HG02840 (cell line): ENCODE data around the gene PCDHGB4.
"Not testable (repeated sequence)": the region's sequence is repeated elsewhere in the genome, so short reads cannot be mapped to it uniquely, and the experiment has no call there.

Experiments
- ATAC-seq: cut with Tn5 transposase; IDR thresholded peaks from one replicate; pipeline ENCODE4 v1.9.1; 2021; ENCODE audit warnings: mild to moderate bottlenecking, moderate library complexity, moderate number of reproducible peaks; ENCODE audit not compliant: unreplicated experiment, low FRiP score

PCDHGB4 gene

DNA sequence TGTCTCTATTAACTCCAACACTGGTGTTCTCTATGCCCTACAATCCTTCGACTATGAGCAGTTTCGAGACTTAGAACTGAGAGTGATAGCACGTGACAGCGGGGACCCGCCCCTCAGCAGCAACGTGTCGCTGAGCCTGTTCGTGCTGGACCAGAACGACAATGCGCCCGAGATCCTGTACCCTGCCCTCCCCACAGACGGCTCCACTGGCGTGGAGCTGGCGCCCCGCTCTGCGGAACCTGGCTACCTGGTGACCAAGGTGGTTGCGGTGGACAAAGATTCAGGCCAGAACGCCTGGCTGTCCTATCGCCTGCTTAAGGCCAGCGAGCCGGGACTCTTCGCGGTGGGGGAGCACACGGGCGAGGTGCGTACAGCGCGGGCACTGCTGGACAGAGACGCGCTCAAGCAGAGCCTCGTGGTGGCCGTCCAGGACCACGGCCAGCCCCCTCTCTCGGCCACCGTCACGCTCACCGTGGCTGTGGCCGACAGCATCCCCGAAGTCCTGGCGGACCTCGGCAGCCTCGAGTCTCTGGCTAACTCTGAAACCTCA is 35.3 kb downstream of the PCDHGB4 start:
- no peak for ATAC-seq

DNA sequence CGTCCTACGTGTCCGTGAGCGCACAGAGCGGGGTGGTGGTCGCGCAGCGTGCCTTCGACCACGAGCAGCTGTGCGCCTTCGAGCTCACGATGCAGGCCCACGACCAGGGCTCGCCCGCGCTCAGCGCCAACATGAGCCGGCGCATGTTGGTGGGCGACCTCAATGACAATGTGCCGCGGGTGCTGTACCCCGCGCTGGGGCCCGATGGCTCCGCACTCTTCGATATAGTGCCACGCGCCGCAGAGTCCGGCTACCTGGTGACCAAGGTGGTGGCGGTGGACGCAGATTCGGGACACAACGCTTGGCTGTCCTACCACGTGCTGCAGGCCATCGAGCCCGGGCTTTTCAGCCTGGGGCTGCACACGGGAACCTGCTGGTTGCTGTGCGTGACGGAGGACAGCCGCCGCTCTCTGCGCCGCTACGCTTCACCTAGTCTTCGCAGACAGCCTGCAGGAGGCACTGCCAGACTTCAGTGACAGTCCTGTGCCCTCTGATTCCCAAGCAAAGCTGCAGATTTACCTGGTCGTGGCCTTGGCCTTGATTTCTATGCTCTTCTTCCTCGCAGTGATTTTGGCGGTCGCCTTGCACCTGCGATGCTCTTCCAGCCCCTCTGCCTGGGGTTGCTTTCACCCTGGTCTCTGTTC is 40.4 kb downstream of the PCDHGB4 start:
- ATAC-seq = no peak

DNA sequence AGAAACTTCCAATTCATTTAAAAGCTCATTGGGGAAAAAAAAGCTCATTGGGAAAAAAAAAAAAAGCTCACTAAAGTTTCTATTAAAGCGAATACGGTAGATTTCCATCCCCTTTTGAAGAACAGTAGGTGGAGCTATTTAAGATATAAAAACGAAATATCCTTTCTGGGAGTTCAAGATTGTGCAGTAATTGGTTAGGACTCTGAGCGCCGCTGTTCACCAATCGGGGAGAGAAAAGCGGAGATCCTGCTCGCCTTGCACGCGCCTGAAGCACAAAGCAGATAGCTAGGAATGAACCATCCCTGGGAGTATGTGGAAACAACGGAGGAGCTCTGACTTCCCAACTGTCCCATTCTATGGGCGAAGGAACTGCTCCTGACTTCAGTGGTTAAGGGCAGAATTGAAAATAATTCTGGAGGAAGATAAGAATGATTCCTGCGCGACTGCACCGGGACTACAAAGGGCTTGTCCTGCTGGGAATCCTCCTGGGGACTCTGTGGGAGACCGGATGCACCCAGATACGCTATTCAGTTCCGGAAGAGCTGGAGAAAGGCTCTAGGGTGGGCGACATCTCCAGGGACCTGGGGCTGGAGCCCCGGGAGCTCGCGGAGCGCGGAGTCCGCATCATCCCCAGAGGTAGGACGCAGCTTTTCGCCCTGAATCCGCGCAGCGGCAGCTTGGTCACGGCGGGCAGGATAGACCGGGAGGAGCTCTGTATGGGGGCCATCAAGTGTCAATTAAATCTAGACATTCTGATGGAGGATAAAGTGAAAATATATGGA is 43.0 kb downstream of the PCDHGB4 start, which contains the start of gene PCDHGA12:
Gene PCDHGA12, plus strand, starts transcription at position 176 of the 782 bp plus-strand sequence. Its CDS starts 253 bp downstream, at position 429.
- ATAC-seq = no peak

DNA sequence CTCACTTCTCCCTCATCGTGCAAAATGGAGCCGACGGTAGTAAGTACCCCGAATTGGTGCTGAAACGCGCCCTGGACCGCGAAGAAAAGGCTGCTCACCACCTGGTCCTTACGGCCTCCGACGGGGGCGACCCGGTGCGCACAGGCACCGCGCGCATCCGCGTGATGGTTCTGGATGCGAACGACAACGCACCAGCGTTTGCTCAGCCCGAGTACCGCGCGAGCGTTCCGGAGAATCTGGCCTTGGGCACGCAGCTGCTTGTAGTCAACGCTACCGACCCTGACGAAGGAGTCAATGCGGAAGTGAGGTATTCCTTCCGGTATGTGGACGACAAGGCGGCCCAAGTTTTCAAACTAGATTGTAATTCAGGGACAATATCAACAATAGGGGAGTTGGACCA is 43.8 kb downstream of the PCDHGB4 start:
- ATAC-seq = no peak

DNA sequence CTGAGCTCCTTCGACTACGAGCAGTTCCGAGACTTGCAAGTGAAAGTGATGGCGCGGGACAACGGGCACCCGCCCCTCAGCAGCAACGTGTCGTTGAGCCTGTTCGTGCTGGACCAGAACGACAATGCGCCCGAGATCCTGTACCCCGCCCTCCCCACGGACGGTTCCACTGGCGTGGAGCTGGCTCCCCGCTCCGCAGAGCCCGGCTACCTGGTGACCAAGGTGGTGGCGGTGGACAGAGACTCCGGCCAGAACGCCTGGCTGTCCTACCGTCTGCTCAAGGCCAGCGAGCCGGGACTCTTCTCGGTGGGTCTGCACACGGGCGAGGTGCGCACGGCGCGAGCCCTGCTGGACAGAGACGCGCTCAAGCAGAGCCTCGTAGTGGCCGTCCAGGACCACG is 44.8 kb downstream of the PCDHGB4 start:
- ATAC-seq = not testable (repeated sequence)

DNA sequence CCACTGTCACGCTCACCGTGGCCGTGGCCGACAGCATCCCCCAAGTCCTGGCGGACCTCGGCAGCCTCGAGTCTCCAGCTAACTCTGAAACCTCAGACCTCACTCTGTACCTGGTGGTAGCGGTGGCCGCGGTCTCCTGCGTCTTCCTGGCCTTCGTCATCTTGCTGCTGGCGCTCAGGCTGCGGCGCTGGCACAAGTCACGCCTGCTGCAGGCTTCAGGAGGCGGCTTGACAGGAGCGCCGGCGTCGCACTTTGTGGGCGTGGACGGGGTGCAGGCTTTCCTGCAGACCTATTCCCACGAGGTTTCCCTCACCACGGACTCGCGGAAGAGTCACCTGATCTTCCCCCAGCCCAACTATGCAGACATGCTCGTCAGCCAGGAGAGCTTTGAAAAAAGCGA is 45.2 kb downstream of the PCDHGB4 start:
- not testable (repeated sequence) for ATAC-seq

DNA sequence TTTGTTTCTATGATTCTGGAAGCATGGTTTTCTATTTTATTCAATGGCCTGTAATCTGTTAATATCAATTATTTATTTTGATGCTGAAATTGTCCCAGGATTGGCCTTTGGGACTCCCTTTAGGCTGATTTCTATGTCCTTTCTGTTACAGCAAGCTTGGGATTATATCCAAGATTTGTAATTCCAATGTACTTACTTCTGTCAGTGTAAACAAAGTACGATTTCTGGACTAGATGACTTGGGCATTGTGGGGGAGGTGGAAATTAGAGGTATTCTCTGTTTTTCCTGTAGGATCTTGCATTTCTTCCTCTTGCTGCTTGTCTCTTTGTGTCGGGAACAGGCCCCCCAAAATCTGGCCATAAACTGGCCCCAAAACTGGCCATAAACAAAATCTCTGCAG is 46.5 kb downstream of the PCDHGB4 start:
- ATAC-seq = no peak

DNA sequence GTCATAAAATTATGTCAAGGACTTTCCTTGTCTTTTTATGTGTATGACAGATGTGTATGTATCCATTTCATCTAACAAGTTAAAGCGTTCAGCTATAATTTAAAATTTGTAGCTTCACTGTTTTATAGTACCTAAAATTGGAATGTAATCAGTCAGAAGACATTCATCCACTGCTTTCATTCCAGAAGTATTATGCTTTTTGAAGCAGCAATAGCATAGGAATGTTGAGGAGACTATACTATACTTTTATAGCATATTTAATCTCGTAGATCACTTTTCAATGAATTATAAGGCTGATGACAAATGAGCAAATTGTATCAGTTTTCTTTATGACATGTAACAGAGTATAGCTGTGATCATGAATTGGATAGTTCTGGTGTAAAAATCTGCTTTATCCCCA is 49.7 kb downstream of the PCDHGB4 start:
- no peak for ATAC-seq

DNA sequence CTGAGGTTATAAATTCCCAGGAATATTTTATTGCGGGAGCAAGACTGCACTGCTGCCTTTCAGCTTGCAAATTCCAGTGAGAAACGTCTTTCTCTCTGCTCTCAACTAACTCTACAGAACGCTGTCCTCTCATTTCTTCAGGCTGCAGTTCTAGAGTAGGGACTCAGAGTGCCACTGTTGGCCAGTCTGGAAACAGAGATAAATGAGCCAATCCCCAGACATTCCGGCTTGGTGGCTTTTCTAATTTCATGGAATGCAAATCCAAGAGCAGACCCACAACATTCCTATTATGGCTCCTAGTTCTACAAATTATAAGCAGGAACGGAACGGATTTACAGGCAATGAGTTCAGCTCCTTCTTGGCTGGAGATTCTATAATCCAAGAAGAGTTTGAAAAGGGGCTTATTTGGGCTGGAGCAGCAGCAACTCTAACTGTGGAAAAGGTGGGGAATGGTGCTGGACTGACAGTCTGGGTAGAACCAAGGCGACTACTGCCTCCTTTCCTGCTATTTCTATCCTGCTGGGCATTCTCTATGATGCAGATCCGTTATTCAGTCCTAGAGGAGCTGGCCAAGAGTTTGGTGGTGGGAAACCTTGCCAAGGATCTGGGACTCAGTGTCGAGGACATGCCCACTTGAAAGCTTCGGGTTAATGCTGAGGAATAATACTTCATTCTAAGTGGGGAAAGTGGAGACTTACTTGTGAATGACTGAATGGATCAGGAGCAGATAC is 52.1 kb downstream of the PCDHGB4 start:
- no peak for ATAC-seq
